ENCODE results near the gene TMEM208.

The TMEM208 gene

GRCh38 chr16:67193536-67193935, 33.4 kb upstream of the TMEM208 start:
- Histone ChIP-seq H3K4me3 (ENCODE audit: low read depth in 1 of 2, low read length in 1 of 2) (peak overlapping the region in 1 of 2 experiments; percentile 97), H3K36me3 (peaks cover 52% of the 10 kb centered on the region), H3K27me3 (no peaks in the 10 kb centered on the region), H3K4me1 (ENCODE audit: control insufficient read depth in 1 of 2, insufficient read depth in 1 of 2, low read depth in 1 of 2, low read length in 1 of 2) (peaks cover 21 to 26% of the 10 kb centered on the region in 2 experiments), H3K27ac (peak overlapping the region; percentile 81), H3K9me3 (no peaks in the 10 kb centered on the region)
- TF ChIP-seq CTCF (IDR thresholded peaks at IDR 0.05) = no peak

- H3K4me1 ChIP-seq (ENCODE audit: control insufficient read depth in 1 of 2, insufficient read depth in 1 of 2, low read depth in 1 of 2, low read length in 1 of 2) = peaks cover 21 to 26% of the 10 kb centered on the region in 2 experiments
- H3K9me3 ChIP-seq = no peaks in the 10 kb centered on the region
- peaks cover 60% of the 10 kb centered on the region for H3K36me3 ChIP-seq
- no peak overlapping the region for H3K4me3 ChIP-seq (ENCODE audit: low read depth in 1 of 2, low read length in 1 of 2)
- no peaks in the 10 kb centered on the region for H3K27me3 ChIP-seq
- H3K27ac ChIP-seq = no peak overlapping the region
- TF ChIP-seq CTCF (IDR thresholded peaks at IDR 0.05) = no peak
Observed at GRCh38 chr16:67194260-67194659, 32.7 kb upstream of the TMEM208 start.

GRCh38 chr16:67195676-67196075, 31.3 kb upstream of the TMEM208 start:
- Histone ChIP-seq H3K4me1 (ENCODE audit: control insufficient read depth in 1 of 2, insufficient read depth in 1 of 2, low read depth in 1 of 2, low read length in 1 of 2) (peaks cover 21 to 26% of the 10 kb centered on the region in 2 experiments), H3K36me3 (peaks cover 74% of the 10 kb centered on the region)

GRCh38 chr16:67196881-67197280, 30.0 kb upstream of the TMEM208 start:
- Histone ChIP-seq H3K27me3 (no peaks in the 10 kb centered on the region), H3K4me1 (ENCODE audit: control insufficient read depth in 1 of 2, insufficient read depth in 1 of 2, low read depth in 1 of 2, low read length in 1 of 2) (peaks cover 15 to 20% of the 10 kb centered on the region in 2 experiments), H3K36me3 (peaks cover 83% of the 10 kb centered on the region), H3K4me3 (ENCODE audit: low read depth in 1 of 2, low read length in 1 of 2) (no peak overlapping the region), H3K27ac (no peak overlapping the region), H3K9me3 (no peaks in the 10 kb centered on the region)
- TF ChIP-seq CTCF (IDR thresholded peaks at IDR 0.05) = no peak

More at GRCh38 chr16:67195676-67196075, 31.3 kb upstream of the TMEM208 start:
- no peak overlapping the region for H3K27ac ChIP-seq
- no peak overlapping the region for H3K4me3 ChIP-seq (ENCODE audit: low read depth in 1 of 2, low read length in 1 of 2)
- no peak for TF ChIP-seq CTCF (IDR thresholded peaks at IDR 0.05)
- H3K27me3 ChIP-seq = no peaks in the 10 kb centered on the region
- H3K9me3 ChIP-seq = no peaks in the 10 kb centered on the region

- peaks cover 9 to 14% of the 10 kb centered on the region in 2 experiments for H3K4me1 ChIP-seq (ENCODE audit: control insufficient read depth in 1 of 2, insufficient read depth in 1 of 2, low read depth in 1 of 2, low read length in 1 of 2)
- no peak for TF ChIP-seq CTCF (IDR thresholded peaks at IDR 0.05)
Observed at GRCh38 chr16:67197704-67198103, 29.2 kb upstream of the TMEM208 start.

More at GRCh38 chr16:67197704-67198103, 29.2 kb upstream of the TMEM208 start:
- Histone ChIP-seq H3K9me3 (no peaks in the 10 kb centered on the region), H3K4me3 (ENCODE audit: low read depth in 1 of 2, low read length in 1 of 2) (no peak overlapping the region), H3K36me3 (peaks cover 91% of the 10 kb centered on the region), H3K27ac (no peak overlapping the region), H3K27me3 (no peaks in the 10 kb centered on the region)
